22Rv1 (cell line): ENCODE results near the gene PAFAH1B2.

ENCODE experiments used
- ZFX ChIP-seq: fragments of 450-650 bp; IDR thresholded peaks from 2 replicates; pipeline ENCODE4 v1.6.1; 2017; ENCODE audit warnings: antibody characterized with exemption, borderline replicate concordance
- TF ChIP-seq, protein P1 (sequence below): fragments of 450-650 bp; IDR thresholded peaks from 2 replicates; pipeline ENCODE4 v1.5.1; 2017; ENCODE audit warnings: mild to moderate bottlenecking

DNA sequence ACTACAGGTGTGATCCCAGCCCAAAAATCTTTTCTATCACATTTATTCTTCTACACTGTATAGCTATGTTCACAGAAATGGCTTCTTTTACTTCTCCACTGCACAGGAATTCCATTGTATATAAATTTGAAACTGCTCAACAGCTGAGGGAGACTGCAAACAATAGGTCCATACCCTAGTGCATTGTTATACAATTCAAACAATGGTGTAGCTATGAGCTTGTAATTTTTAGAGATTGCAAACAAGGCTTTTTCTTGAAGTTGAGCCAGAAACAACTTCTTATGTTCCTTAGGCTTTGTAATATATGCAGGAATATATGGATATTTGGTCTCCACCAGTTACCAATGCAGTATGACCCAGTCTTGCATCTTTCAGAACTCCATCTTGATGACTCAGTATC, 26.4 kb upstream of the PAFAH1B2 start:
- TF ChIP-seq, protein P1, sequence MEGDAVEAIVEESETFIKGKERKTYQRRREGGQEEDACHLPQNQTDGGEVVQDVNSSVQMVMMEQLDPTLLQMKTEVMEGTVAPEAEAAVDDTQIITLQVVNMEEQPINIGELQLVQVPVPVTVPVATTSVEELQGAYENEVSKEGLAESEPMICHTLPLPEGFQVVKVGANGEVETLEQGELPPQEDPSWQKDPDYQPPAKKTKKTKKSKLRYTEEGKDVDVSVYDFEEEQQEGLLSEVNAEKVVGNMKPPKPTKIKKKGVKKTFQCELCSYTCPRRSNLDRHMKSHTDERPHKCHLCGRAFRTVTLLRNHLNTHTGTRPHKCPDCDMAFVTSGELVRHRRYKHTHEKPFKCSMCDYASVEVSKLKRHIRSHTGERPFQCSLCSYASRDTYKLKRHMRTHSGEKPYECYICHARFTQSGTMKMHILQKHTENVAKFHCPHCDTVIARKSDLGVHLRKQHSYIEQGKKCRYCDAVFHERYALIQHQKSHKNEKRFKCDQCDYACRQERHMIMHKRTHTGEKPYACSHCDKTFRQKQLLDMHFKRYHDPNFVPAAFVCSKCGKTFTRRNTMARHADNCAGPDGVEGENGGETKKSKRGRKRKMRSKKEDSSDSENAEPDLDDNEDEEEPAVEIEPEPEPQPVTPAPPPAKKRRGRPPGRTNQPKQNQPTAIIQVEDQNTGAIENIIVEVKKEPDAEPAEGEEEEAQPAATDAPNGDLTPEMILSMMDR = no peak
- no peak for TF ChIP-seq ZFX
